ENCODE data around the gene MT1X.
A peak's percentile ranks its signal among the peaks of the same experiment; 100 is the strongest.
"Not testable (repeated sequence)": the region's sequence is repeated elsewhere in the genome, so short reads cannot be mapped to it uniquely, and the experiment has no call there.

MT1X gene

GRCh38 chr16:56669840-56670619, 12.2 kb upstream of the MT1X start:
- WGBS (ENCODE audit: insufficient coverage, insufficient read length) = no CpG with 5 or more reads among the region's 19 CpGs
- H3K9me3 ChIP-seq (ENCODE audit: control insufficient read depth, insufficient read depth, low read length) = no peaks in the 10 kb centered on the region
- H3K4me1 ChIP-seq (ENCODE audit: control insufficient read depth, insufficient read depth, low read length) = peaks cover 2% of the 10 kb centered on the region; the same call in 1 of the 2 replicates
- H3K27me3 ChIP-seq (ENCODE audit: control insufficient read depth, insufficient read depth, low read length) = peaks cover 66% of the 10 kb centered on the region
- no peaks in the 10 kb centered on the region for H3K36me3 ChIP-seq (ENCODE audit: control insufficient read depth, insufficient read depth, low read length)
- H3K4me3 ChIP-seq (ENCODE audit: low read length) = peak overlapping the region; percentile 5; the same call in 1 of the 2 replicates
- no peak for DNase-seq (ENCODE audit: low read depth, low spot score)
- no peak overlapping the region for H3K27ac ChIP-seq (ENCODE audit: low read length)

GRCh38 chr16:56670620-56670934, 11.7 kb upstream of the MT1X start:
- peaks cover 2% of the 10 kb centered on the region; the same call in 1 of the 2 replicates for H3K4me1 ChIP-seq (ENCODE audit: control insufficient read depth, insufficient read depth, low read length)
- no peaks in the 10 kb centered on the region for H3K36me3 ChIP-seq (ENCODE audit: control insufficient read depth, insufficient read depth, low read length)
- no peaks in the 10 kb centered on the region for H3K9me3 ChIP-seq (ENCODE audit: control insufficient read depth, insufficient read depth, low read length)
- no peak overlapping the region for H3K27ac ChIP-seq (ENCODE audit: low read length)
- no CpG with 5 or more reads among the region's 2 CpGs for WGBS (ENCODE audit: insufficient coverage, insufficient read length)
- no peak overlapping the region for H3K4me3 ChIP-seq (ENCODE audit: low read length)
- H3K27me3 ChIP-seq (ENCODE audit: control insufficient read depth, insufficient read depth, low read length) = peaks cover 61% of the 10 kb centered on the region
- no peak for DNase-seq (ENCODE audit: low read depth, low spot score)

DNA sequence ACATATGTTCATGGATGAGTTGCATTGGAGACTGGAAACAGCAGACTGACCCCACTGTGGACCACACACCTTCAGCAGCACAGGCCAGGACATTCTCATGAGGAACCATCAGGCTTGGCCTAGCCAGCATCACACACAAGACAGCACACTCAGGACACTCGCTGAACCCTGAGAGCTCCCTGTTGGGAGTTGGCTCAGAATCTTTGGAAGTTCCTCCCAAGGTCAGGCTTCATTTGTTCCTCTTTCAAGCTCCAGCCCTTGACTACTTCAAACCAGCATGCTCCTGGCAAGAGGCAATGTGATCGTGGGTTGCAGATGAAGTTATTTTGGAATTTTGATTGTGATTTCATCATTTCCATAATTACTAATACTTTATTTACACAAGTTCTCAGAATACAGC, 10.6 kb upstream of the MT1X start:
- no CpG with 5 or more reads among the region's 2 CpGs for WGBS (ENCODE audit: insufficient coverage, insufficient read length)
- not testable (repeated sequence) for H3K4me3 ChIP-seq (ENCODE audit: low read length); H3K27ac ChIP-seq (ENCODE audit: low read length); H3K9me3 ChIP-seq (ENCODE audit: control insufficient read depth, insufficient read depth, low read length); H3K36me3 ChIP-seq (ENCODE audit: control insufficient read depth, insufficient read depth, low read length); H3K4me1 ChIP-seq (ENCODE audit: control insufficient read depth, insufficient read depth, low read length); DNase-seq (ENCODE audit: low read depth, low spot score)
- H3K27me3 ChIP-seq (ENCODE audit: control insufficient read depth, insufficient read depth, low read length) = peaks cover 51% of the 10 kb centered on the region

- not testable (repeated sequence) for H3K36me3 ChIP-seq (ENCODE audit: control insufficient read depth, insufficient read depth, low read length); H3K4me3 ChIP-seq (ENCODE audit: low read length); H3K4me1 ChIP-seq (ENCODE audit: control insufficient read depth, insufficient read depth, low read length); H3K9me3 ChIP-seq (ENCODE audit: control insufficient read depth, insufficient read depth, low read length); H3K27ac ChIP-seq (ENCODE audit: low read length); DNase-seq (ENCODE audit: low read depth, low spot score)
- no CpG with 5 or more reads among the region's 3 CpGs for WGBS (ENCODE audit: insufficient coverage, insufficient read length)
- peaks cover 46% of the 10 kb centered on the region for H3K27me3 ChIP-seq (ENCODE audit: control insufficient read depth, insufficient read depth, low read length)
Observed at GRCh38 chr16:56672171-56672570, 10.1 kb upstream of the MT1X start.

DNA sequence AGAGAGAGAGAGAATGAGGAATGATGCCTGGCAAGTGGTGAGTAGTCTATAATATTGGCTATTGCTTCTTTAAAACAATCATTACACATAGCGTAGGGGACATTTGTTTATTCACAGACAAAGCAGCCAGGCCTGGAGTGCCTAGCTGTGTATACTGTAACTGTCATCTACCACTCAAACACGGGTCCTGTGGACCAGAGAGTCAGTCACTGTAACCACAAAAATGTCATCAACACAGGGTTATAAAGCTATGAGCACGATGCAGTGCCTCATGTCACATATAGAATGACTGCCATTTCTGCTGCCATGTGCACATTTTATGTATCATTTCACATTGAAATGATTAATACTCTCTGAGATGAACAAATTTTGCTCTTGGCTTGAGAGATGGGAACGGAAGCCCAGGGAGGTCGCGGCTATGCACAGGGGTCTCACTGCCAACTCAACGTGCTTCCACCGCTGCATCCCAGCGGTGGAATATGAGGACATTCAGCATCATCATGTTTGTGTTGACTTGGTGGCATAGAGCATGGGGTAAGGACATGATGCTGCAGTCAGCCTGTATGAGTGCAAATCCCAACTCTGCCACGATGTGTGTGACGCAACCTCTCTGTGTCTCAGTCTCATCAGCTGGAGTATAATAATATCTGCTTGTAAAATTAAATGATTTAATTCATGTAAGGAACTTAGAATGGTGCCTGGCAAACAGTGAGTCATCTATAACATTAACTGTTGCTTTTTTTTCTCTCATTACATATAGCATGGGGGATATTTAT, 9.3 kb upstream of the MT1X start:
- no peak overlapping the region for H3K4me3 ChIP-seq (ENCODE audit: low read length)
- no peak overlapping the region for H3K27ac ChIP-seq (ENCODE audit: low read length)
- peaks cover 38% of the 10 kb centered on the region for H3K27me3 ChIP-seq (ENCODE audit: control insufficient read depth, insufficient read depth, low read length)
- H3K36me3 ChIP-seq (ENCODE audit: control insufficient read depth, insufficient read depth, low read length) = no peaks in the 10 kb centered on the region
- no peaks in the 10 kb centered on the region for H3K9me3 ChIP-seq (ENCODE audit: control insufficient read depth, insufficient read depth, low read length)
- H3K4me1 ChIP-seq (ENCODE audit: control insufficient read depth, insufficient read depth, low read length) = peaks cover 2% of the 10 kb centered on the region; the same call in 1 of the 2 replicates
- no CpG with 5 or more reads among the region's 11 CpGs for WGBS (ENCODE audit: insufficient coverage, insufficient read length)
- no peak for DNase-seq (ENCODE audit: low read depth, low spot score)

GRCh38 chr16:56673921-56674320, 8.3 kb upstream of the MT1X start:
- no CpG with 5 or more reads among the region's 12 CpGs for WGBS (ENCODE audit: insufficient coverage, insufficient read length)
- Histone ChIP-seq H3K27me3 (ENCODE audit: control insufficient read depth, insufficient read depth, low read length) (peaks cover 29% of the 10 kb centered on the region), H3K4me1 (ENCODE audit: control insufficient read depth, insufficient read depth, low read length) (peaks cover 2% of the 10 kb centered on the region; the same call in 1 of the 2 replicates), H3K9me3 (ENCODE audit: control insufficient read depth, insufficient read depth, low read length) (no peaks in the 10 kb centered on the region), H3K27ac (ENCODE audit: low read length) (no peak overlapping the region), H3K4me3 (ENCODE audit: low read length) (no peak overlapping the region), H3K36me3 (ENCODE audit: control insufficient read depth, insufficient read depth, low read length) (no peaks in the 10 kb centered on the region)
- no peak for DNase-seq (ENCODE audit: low read depth, low spot score)

- DNase-seq (ENCODE audit: low read depth, low spot score); H3K9me3 ChIP-seq (ENCODE audit: control insufficient read depth, insufficient read depth, low read length); H3K4me1 ChIP-seq (ENCODE audit: control insufficient read depth, insufficient read depth, low read length); H3K36me3 ChIP-seq (ENCODE audit: control insufficient read depth, insufficient read depth, low read length); H3K4me3 ChIP-seq (ENCODE audit: low read length); H3K27ac ChIP-seq (ENCODE audit: low read length): not testable (repeated sequence)
- H3K27me3 ChIP-seq (ENCODE audit: control insufficient read depth, insufficient read depth, low read length) = peaks cover 22% of the 10 kb centered on the region
- WGBS (ENCODE audit: insufficient coverage, insufficient read length) = no CpG with 5 or more reads among the region's 6 CpGs
Observed at GRCh38 chr16:56674570-56674969, 7.7 kb upstream of the MT1X start.

GRCh38 chr16:56675685-56676210, 6.5 kb upstream of the MT1X start:
- Histone ChIP-seq H3K9me3 (ENCODE audit: control insufficient read depth, insufficient read depth, low read length) (no peaks in the 10 kb centered on the region), H3K4me3 (ENCODE audit: low read length) (peak overlapping the region; percentile 36; the same call in 1 of the 2 replicates), H3K36me3 (ENCODE audit: control insufficient read depth, insufficient read depth, low read length) (no peaks in the 10 kb centered on the region), H3K27me3 (ENCODE audit: control insufficient read depth, insufficient read depth, low read length) (peaks cover 10% of the 10 kb centered on the region), H3K4me1 (ENCODE audit: control insufficient read depth, insufficient read depth, low read length) (0 out of 2 replicates have a peak, but pooled peaks cover 2% of the 10 kb centered on the region), H3K27ac (ENCODE audit: low read length) (no peak overlapping the region)
- WGBS (ENCODE audit: insufficient coverage, insufficient read length) = no CpG with 5 or more reads among the region's 32 CpGs
- no peak for DNase-seq (ENCODE audit: low read depth, low spot score)

GRCh38 chr16:56677474-56677873, 4.8 kb upstream of the MT1X start:
- DNase-seq (ENCODE audit: low read depth, low spot score) = no peak
- no CpG with 5 or more reads among the region's 3 CpGs for WGBS (ENCODE audit: insufficient coverage, insufficient read length)
- no peaks in the 10 kb centered on the region for H3K9me3 ChIP-seq (ENCODE audit: control insufficient read depth, insufficient read depth, low read length)
- H3K4me3 ChIP-seq (ENCODE audit: low read length) = no peak overlapping the region
- 0 out of 2 replicates have a peak, but pooled peaks cover 2% of the 10 kb centered on the region for H3K4me1 ChIP-seq (ENCODE audit: control insufficient read depth, insufficient read depth, low read length)
- no peak overlapping the region for H3K27ac ChIP-seq (ENCODE audit: low read length)
- H3K27me3 ChIP-seq (ENCODE audit: control insufficient read depth, insufficient read depth, low read length) = no peaks in the 10 kb centered on the region; the same call in 1 of the 2 replicates
- no peaks in the 10 kb centered on the region for H3K36me3 ChIP-seq (ENCODE audit: control insufficient read depth, insufficient read depth, low read length)

GRCh38 chr16:56679078-56679730, 3.1 kb upstream of the MT1X start:
- no CpG with 5 or more reads among the region's 3 CpGs for WGBS (ENCODE audit: insufficient coverage, insufficient read length)
- H3K4me1 ChIP-seq (ENCODE audit: control insufficient read depth, insufficient read depth, low read length) = peaks cover 6% of the 10 kb centered on the region; the same call in 1 of the 2 replicates
- DNase-seq (ENCODE audit: low read depth, low spot score) = no peak
- H3K36me3 ChIP-seq (ENCODE audit: control insufficient read depth, insufficient read depth, low read length) = no peaks in the 10 kb centered on the region
- H3K27ac ChIP-seq (ENCODE audit: low read length) = no peak overlapping the region
- H3K4me3 ChIP-seq (ENCODE audit: low read length) = no peak overlapping the region
- H3K9me3 ChIP-seq (ENCODE audit: control insufficient read depth, insufficient read depth, low read length) = no peaks in the 10 kb centered on the region
- peaks cover 2% of the 10 kb centered on the region; the same call in 1 of the 2 replicates for H3K27me3 ChIP-seq (ENCODE audit: control insufficient read depth, insufficient read depth, low read length)

Measured in iPS DF 6.9 (cell line).